Hindlimb muscle (tissue), 1 donor: Measurements from ENCODE around the gene ESYT3. TPM values are rescaled to one million over a fixed set of nuclear protein-coding genes. Genes with fewer than 3 reads are reported as not detected.
"Not testable (repeated sequence)": the region's sequence is repeated elsewhere in the genome, so short reads cannot be mapped to it uniquely, and the experiment has no call there.

Experiments
- DNase-seq: peaks from one replicate; pipeline ENCODE4 v3.0.0-alpha.2; 2013
- polyA plus RNA-seq: library from polyadenylated mRNA; unstranded; fragments of 120-200 nt; gene quantifications from one replicate; pipeline ENCODE4 v1.2.1, GENCODE V29; 2013; ENCODE audit not compliant: insufficient read length

ESYT3 gene
- polyA plus RNA-seq, 1 donor: 15.9 TPM

GRCh38 chr3:138408751-138409570 lies 25.5 kb upstream of the ESYT3 start:
- no peak for DNase-seq

GRCh38 chr3:138412821-138413551 lies 21.4 kb upstream of the ESYT3 start:
- DNase-seq: no peak

GRCh38 chr3:138416236-138416635 lies 18.2 kb upstream of the ESYT3 start:
- not testable (repeated sequence) for DNase-seq

- DNase-seq: peak; percentile 79
These were observed 16.8 kb upstream of the ESYT3 start for GRCh38 chr3:138417559-138417982.

GRCh38 chr3:138418601-138419206 lies 15.7 kb upstream of the ESYT3 start:
- DNase-seq: no peak

GRCh38 chr3:138423316-138423715 lies 11.1 kb upstream of the ESYT3 start:
- no peak for DNase-seq

GRCh38 chr3:138424323-138424722 lies 10.1 kb upstream of the ESYT3 start:
- no peak for DNase-seq

- no peak for DNase-seq
These were observed 8.2 kb upstream of the ESYT3 start for GRCh38 chr3:138426211-138426610.

- not testable (repeated sequence) for DNase-seq
These were observed 7.7 kb upstream of the ESYT3 start for GRCh38 chr3:138426754-138427153.

GRCh38 chr3:138429665-138430064 lies 4.8 kb upstream of the ESYT3 start:
- no peak for DNase-seq

GRCh38 chr3:138432576-138433240 lies 1.7 kb upstream of the ESYT3 start:
- DNase-seq: no peak

GRCh38 chr3:138433892-138434275 lies 532 bp upstream of the ESYT3 start:
- no peak for DNase-seq

GRCh38 chr3:138434875-138435772 lies 708 bp downstream of the ESYT3 start:
- no peak for DNase-seq

- no peak for DNase-seq
These were observed 1.4 kb downstream of the ESYT3 start for GRCh38 chr3:138435840-138436239.

GRCh38 chr3:138437281-138437680 lies 2.9 kb downstream of the ESYT3 start:
- no peak for DNase-seq

GRCh38 chr3:138438896-138439295 lies 4.5 kb downstream of the ESYT3 start:
- no peak for DNase-seq

GRCh38 chr3:138439646-138440045 lies 5.2 kb downstream of the ESYT3 start:
- no peak for DNase-seq

- no peak for DNase-seq
These were observed 5.7 kb downstream of the ESYT3 start for GRCh38 chr3:138440121-138440521.

- DNase-seq: no peak
These were observed 6.2 kb downstream of the ESYT3 start for GRCh38 chr3:138440596-138440995.

- DNase-seq: no peak
These were observed 6.8 kb downstream of the ESYT3 start for GRCh38 chr3:138441256-138441655.

GRCh38 chr3:138441742-138442141 lies 7.3 kb downstream of the ESYT3 start:
- no peak for DNase-seq

- DNase-seq: no peak
These were observed 8.0 kb downstream of the ESYT3 start for GRCh38 chr3:138442433-138442832.
